ENCODE results near the gene CHID1.

DNA sequence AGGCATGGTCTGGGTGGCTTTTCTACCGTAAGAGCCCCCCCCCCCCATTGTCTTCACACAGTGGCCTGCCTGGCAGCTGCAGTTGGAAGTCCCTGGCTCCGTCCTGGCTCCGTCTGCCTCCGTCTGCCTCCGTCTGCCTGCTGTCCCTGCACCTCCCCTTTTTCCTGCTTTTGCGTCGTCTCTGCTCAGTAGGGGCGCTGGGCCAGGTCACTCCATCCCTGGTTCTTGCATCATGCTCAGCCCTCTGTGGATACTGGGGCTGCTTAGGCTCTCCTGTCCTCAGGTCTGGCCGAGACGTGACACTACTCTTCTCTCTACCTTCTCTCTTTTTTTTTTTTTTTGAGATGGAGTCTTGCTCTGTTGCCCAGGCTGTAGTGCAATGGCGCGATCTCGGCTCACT lies 42.9 kb upstream of the CHID1 start:
- TF ChIP-seq, protein P1, sequence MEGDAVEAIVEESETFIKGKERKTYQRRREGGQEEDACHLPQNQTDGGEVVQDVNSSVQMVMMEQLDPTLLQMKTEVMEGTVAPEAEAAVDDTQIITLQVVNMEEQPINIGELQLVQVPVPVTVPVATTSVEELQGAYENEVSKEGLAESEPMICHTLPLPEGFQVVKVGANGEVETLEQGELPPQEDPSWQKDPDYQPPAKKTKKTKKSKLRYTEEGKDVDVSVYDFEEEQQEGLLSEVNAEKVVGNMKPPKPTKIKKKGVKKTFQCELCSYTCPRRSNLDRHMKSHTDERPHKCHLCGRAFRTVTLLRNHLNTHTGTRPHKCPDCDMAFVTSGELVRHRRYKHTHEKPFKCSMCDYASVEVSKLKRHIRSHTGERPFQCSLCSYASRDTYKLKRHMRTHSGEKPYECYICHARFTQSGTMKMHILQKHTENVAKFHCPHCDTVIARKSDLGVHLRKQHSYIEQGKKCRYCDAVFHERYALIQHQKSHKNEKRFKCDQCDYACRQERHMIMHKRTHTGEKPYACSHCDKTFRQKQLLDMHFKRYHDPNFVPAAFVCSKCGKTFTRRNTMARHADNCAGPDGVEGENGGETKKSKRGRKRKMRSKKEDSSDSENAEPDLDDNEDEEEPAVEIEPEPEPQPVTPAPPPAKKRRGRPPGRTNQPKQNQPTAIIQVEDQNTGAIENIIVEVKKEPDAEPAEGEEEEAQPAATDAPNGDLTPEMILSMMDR (IDR thresholded peaks at IDR 0.05) = no peak
- no peak for TF ChIP-seq POLR2A (IDR thresholded peaks at IDR 0.05)
